SK-N-SH (cell line): ENCODE data around the gene ERVH48-1.
"Not testable (repeated sequence)": the region's sequence is repeated elsewhere in the genome, so short reads cannot be mapped to it uniquely, and the experiment has no call there.

ENCODE experiments used
- CTCF ChIP-seq: fragments of 200-600 bp; sonication (generic); IDR thresholded peaks from 2 replicates; pipeline ENCODE4 v1.6.1; 2017; ENCODE audit warnings: antibody characterized with exemption, mild to moderate bottlenecking, moderate library complexity
- GABPA ChIP-seq: IDR thresholded peaks from 2 replicates; pipeline ENCODE4 v1.4.0; 2012; ENCODE audit warnings: low read depth, mild to moderate bottlenecking
- MXI1 ChIP-seq: IDR thresholded peaks from 2 replicates; pipeline ENCODE4 v1.6.1; 2012; ENCODE audit warnings: mild to moderate bottlenecking, low read depth, low read length, improper control_type of control experiment
- POLR2AphosphoS5 ChIP-seq: IDR thresholded peaks from 2 replicates; pipeline ENCODE4 v1.6.1; 2012; ENCODE audit warnings: low read depth, low read length

- TF ChIP-seq CTCF, MXI1, GABPA, POLR2AphosphoS5: not testable (repeated sequence)
These were observed 13.5 kb downstream of the ERVH48-1 start for GRCh38 chr21:42911920-42912319.
